Sigmoid colon (tissue), 3 donors: ENCODE data around the gene CHODL.

Source experiments
- CTCF ChIP-seq, 4 experiments: fragments of 450-650 bp in 3 of 4; fragments of 200-600 bp in 1 of 4; IDR thresholded peaks; one replicate each; pipeline ENCODE4 v1.5.1; 2016 to 2019; ENCODE audit warnings: antibody characterized with exemption in 4 of 4, mild to moderate bottlenecking in 3 of 4, moderate library complexity in 2 of 4
- POLR2A ChIP-seq, 2 donors: fragments of 450-650 bp; IDR thresholded peaks; one replicate each; pipeline ENCODE4 v1.6.1; 2016; ENCODE audit warnings: antibody characterized with exemption in 2 of 2, mild to moderate bottlenecking in 2 of 2, moderate library complexity in 2 of 2

- TF ChIP-seq CTCF (IDR thresholded peaks at IDR 0.05) (no peak), POLR2A (IDR thresholded peaks at IDR 0.05) (no peak)
Observed at GRCh38 chr21:18269856-18270255, 25.2 kb downstream of the CHODL start.
